Measurements from ENCODE around the gene GYG2. TPM values are rescaled to one million over a fixed set of nuclear protein-coding genes. Genes with fewer than 3 reads are reported as not detected.

The GYG2 gene
- total and polyA plus RNA-seq, 2 experiments from 2014 or later, result 17.6 to 63.8 TPM

- no peaks in the 10 kb centered on the region for H3K9me2 ChIP-seq (ENCODE audit: insufficient read depth)
- no peak for DNase-seq (ENCODE audit: low spot score)
Measured at GRCh38 chrX:2811271-2811670, 17.5 kb upstream of the GYG2 start.

More at GRCh38 chrX:2811271-2811670, 17.5 kb upstream of the GYG2 start:
- H3K36me3 Mint-ChIP-seq (ENCODE audit: low read depth), result peaks cover 8% of the 10 kb centered on the region; the same call in 2 of the 3 replicates
- no peaks in the 10 kb centered on the region for H3K36me3 ChIP-seq (ENCODE audit: insufficient read depth)
- H3K79me2 ChIP-seq (replicated peaks; ENCODE audit: insufficient read depth), result no peaks in the 10 kb centered on the region
- H3K4me3 ChIP-seq, result no peak overlapping the region
- H4K20me1 ChIP-seq (replicated peaks; ENCODE audit: insufficient read depth), result no peaks in the 10 kb centered on the region
- no peak overlapping the region for H3K4me2 ChIP-seq
- H3K27me3 ChIP-seq (ENCODE audit: insufficient read depth), result no peaks in the 10 kb centered on the region
- no peak overlapping the region for H3K4me3 Mint-ChIP-seq
- H3K9me3 Mint-ChIP-seq, result peaks cover 7% of the 10 kb centered on the region; the same call in 2 of the 3 replicates
- peaks cover 16% of the 10 kb centered on the region for H3K4me1 Mint-ChIP-seq
- no peak overlapping the region for H2AFZ ChIP-seq
- no peaks in the 10 kb centered on the region for H3F3A ChIP-seq (replicated peaks; ENCODE audit: low read depth)
- no peaks in the 10 kb centered on the region for H3K4me1 ChIP-seq (ENCODE audit: insufficient read depth)
- ATAC-seq, result no peak
- no peaks in the 10 kb centered on the region for H3K27me3 Mint-ChIP-seq (ENCODE audit: insufficient read depth, low read depth, poor library complexity)
- no peak overlapping the region for H3K27ac ChIP-seq (ENCODE audit: low read depth)
- TF ChIP-seq NANOG (IDR thresholded peaks at IDR 0.05; ENCODE audit: borderline replicate concordance) (no peak), CREB1 (CRISPR knock-in tag; IDR thresholded peaks at IDR 0.05; ENCODE audit: low read depth) (no peak), EZH2 (IDR thresholded peaks at IDR 0.05; ENCODE audit: low read depth, unreplicated experiment) (no peak), ETS1 (IDR thresholded peaks at IDR 0.05) (no peak), ZNF331 (CRISPR knock-in tag; IDR thresholded peaks at IDR 0.05; ENCODE audit: low read depth) (no peak), CTCF (conservative IDR thresholded peaks at IDR 0.05; ENCODE audit: low read depth in 2 of 2) (no peak), ZNF114 (CRISPR knock-in tag; IDR thresholded peaks at IDR 0.05) (no peak), JUNB (IDR thresholded peaks at IDR 0.05; ENCODE audit: unreplicated experiment) (no peak), STAT1 (IDR thresholded peaks at IDR 0.05; ENCODE audit: unreplicated experiment) (no peak), POLR2AphosphoS5 (IDR thresholded peaks at IDR 0.05; ENCODE audit: low read depth) (no peak), EZH2phosphoT487 (IDR thresholded peaks at IDR 0.05; ENCODE audit: unreplicated experiment) (no peak)
- TF ChIP-seq, protein P1, sequence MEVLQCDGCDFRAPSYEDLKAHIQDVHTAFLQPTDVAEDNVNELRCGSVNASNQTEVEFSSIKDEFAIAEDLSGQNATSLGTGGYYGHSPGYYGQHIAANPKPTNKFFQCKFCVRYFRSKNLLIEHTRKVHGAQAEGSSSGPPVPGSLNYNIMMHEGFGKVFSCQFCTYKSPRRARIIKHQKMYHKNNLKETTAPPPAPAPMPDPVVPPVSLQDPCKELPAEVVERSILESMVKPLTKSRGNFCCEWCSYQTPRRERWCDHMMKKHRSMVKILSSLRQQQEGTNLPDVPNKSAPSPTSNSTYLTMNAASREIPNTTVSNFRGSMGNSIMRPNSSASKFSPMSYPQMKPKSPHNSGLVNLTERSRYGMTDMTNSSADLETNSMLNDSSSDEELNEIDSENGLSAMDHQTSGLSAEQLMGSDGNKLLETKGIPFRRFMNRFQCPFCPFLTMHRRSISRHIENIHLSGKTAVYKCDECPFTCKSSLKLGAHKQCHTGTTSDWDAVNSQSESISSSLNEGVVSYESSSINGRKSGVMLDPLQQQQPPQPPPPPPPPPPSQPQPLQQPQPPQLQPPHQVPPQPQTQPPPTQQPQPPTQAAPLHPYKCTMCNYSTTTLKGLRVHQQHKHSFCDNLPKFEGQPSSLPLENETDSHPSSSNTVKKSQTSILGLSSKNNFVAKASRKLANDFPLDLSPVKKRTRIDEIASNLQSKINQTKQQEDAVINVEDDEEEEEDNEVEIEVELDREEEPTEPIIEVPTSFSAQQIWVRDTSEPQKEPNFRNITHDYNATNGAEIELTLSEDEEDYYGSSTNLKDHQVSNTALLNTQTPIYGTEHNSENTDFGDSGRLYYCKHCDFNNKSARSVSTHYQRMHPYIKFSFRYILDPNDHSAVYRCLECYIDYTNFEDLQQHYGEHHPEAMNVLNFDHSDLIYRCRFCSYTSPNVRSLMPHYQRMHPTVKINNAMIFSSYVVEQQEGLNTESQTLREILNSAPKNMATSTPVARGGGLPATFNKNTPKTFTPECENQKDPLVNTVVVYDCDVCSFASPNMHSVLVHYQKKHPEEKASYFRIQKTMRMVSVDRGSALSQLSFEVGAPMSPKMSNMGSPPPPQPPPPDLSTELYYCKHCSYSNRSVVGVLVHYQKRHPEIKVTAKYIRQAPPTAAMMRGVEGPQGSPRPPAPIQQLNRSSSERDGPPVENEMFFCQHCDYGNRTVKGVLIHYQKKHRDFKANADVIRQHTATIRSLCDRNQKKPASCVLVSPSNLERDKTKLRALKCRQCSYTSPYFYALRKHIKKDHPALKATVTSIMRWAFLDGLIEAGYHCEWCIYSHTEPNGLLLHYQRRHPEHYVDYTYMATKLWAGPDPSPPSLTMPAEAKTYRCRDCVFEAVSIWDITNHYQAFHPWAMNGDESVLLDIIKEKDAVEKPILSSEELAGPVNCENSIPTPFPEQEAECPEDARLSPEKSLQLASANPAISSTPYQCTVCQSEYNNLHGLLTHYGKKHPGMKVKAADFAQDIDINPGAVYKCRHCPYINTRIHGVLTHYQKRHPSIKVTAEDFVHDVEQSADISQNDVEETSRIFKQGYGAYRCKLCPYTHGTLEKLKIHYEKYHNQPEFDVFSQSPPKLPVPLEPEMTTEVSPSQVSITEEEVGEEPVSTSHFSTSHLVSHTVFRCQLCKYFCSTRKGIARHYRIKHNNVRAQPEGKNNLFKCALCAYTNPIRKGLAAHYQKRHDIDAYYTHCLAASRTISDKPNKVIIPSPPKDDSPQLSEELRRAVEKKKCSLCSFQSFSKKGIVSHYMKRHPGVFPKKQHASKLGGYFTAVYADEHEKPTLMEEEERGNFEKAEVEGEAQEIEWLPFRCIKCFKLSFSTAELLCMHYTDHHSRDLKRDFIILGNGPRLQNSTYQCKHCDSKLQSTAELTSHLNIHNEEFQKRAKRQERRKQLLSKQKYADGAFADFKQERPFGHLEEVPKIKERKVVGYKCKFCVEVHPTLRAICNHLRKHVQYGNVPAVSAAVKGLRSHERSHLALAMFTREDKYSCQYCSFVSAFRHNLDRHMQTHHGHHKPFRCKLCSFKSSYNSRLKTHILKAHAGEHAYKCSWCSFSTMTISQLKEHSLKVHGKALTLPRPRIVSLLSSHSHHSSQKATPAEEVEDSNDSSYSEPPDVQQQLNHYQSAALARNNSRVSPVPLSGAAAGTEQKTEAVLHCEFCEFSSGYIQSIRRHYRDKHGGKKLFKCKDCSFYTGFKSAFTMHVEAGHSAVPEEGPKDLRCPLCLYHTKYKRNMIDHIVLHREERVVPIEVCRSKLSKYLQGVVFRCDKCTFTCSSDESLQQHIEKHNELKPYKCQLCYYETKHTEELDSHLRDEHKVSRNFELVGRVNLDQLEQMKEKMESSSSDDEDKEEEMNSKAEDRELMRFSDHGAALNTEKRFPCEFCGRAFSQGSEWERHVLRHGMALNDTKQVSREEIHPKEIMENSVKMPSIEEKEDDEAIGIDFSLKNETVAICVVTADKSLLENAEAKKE (CRISPR knock-in tag; IDR thresholded peaks at IDR 0.05), result no peak
- TF ChIP-seq, protein P2, sequence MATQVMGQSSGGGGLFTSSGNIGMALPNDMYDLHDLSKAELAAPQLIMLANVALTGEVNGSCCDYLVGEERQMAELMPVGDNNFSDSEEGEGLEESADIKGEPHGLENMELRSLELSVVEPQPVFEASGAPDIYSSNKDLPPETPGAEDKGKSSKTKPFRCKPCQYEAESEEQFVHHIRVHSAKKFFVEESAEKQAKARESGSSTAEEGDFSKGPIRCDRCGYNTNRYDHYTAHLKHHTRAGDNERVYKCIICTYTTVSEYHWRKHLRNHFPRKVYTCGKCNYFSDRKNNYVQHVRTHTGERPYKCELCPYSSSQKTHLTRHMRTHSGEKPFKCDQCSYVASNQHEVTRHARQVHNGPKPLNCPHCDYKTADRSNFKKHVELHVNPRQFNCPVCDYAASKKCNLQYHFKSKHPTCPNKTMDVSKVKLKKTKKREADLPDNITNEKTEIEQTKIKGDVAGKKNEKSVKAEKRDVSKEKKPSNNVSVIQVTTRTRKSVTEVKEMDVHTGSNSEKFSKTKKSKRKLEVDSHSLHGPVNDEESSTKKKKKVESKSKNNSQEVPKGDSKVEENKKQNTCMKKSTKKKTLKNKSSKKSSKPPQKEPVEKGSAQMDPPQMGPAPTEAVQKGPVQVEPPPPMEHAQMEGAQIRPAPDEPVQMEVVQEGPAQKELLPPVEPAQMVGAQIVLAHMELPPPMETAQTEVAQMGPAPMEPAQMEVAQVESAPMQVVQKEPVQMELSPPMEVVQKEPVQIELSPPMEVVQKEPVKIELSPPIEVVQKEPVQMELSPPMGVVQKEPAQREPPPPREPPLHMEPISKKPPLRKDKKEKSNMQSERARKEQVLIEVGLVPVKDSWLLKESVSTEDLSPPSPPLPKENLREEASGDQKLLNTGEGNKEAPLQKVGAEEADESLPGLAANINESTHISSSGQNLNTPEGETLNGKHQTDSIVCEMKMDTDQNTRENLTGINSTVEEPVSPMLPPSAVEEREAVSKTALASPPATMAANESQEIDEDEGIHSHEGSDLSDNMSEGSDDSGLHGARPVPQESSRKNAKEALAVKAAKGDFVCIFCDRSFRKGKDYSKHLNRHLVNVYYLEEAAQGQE (IDR thresholded peaks at IDR 0.05; ENCODE audit: unreplicated experiment), result no peak
- H3K27ac Mint-ChIP-seq, result no peak overlapping the region
